COLO829 (cell line): ENCODE measurements around the gene CASP2.
"Not testable (repeated sequence)": the region's sequence is repeated elsewhere in the genome, so short reads cannot be mapped to it uniquely, and the experiment has no call there.

Experiments
- DNase-seq: peaks from one replicate; pipeline ENCODE4 v3.0.0; 2012; ENCODE audit warnings: low spot score

CASP2 gene

DNA sequence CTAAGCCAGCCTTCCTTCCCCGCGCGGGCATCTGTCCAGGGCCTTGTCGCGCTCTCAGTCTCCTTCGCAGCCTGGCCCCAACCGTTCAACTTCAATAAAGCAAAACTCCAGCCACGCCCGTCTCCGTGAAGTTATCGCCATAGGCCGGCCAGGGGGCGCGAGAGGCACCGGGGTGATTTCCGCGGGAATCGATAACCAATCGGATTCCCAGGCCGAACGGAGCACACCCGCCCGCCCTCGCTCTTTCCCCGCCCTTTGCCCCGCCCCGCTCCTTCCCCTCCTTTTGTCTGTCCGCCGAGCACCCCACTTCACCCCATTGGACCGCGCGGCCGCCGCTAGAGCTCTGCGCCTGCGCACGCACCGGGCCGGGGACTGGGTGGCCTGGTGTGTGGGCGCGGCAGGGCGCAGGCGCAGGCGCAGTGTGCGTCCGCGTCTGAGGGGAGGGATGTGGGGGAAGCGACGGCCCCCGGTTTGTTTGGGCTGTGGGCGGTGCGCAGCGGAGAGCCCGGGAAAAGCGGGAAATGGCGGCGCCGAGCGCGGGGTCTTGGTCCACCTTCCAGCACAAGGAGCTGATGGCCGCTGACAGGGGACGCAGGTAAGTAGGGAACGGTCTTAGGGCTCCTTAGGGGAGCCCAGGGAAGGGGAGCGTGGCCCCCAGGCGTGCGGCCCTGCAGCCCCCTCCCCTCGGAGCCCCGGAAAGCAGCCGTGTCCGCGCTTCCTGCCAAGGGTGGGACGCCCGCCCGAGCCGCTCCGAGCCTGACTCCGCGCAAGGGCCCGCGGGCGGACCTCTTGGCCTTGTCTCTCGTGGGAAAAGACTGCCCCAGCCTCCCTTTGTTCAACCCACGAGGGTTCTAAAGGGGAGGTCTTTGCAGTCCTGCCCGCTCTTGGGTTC, at the start of gene CASP2:
Gene CASP2, plus strand, starts transcription at position 417 of the 892 bp plus-strand sequence. Its CDS starts 105 bp downstream, at position 522.
- peak; percentile 100 for DNase-seq

DNA sequence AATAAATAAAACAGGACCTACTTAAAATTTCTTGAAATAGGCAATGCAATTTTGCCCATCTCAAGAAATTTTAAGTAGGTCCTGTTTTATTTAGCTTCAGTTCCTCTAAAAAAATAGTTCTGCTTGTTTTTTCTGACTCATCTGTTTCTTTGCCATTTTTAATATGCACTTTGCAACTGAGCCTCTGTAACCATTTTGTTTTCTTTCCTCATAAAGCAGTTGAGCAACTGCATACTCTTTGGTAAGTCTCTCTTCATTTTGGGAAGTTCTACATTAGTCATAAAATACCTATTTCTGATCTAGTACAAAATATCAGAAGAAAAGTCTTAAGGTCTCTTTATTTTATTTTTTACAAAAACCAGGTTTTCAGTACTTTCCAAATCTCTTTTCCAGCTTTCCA, 48.3 kb upstream of the CASP2 start:
- no peak for DNase-seq

DNA sequence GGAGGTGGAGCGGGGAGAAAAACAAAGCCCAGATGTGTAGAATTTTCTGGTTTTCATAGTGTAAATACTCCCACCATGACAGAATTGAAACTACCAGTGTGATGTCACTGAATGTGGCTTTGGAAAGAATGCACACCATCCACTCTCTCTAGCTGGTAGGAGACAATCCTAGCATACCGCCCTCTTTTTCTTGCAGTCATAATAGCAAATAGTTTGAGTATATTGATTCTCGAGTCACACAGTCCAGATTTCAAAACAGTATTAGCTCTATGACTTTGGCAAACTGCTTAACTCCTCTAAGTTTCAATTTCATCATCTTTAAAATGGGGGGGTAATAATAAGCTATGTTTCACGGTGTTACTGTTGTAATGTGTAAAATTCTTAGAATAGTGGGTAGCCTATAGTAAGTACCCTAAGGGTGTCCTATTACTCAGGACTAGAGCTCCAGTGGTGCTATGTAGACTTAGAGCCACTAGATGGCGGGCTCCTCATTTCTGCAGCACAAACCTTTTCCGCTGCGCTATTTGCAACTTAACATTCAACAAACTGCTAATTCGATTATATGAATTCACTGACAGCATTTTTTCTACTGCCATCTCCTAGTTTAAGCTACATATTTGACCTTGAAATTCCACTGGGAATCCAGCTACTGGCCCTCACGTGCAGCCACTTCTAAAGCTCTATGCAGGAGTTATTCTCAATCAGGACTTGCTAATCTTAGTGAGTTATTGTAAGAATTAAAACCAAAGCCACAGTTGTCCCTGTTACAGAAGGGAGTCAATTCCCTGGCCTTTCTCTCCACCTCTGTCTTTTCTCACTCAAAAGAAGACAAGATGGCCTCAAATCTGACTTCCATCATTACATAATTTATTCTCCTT, 47.6 kb upstream of the CASP2 start:
- DNase-seq, result peak; percentile 85

DNA sequence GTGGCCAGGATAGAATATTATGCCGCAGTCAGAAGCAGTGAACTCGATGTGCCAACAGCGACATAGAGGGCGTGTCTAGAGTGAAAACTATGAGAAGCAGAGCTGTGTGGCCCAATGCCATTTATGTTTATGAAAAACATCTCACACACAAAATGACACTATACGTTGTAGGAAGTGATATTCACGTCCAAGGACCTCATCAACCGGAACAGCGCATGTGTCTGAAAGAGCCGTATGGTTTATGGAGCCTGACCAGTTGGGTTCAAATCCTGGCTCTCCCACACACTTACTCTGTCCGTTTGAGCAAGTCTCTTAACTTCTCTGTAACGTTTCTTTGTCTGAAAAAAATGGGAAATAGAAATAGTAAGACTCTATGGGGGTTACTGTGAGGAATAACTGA, 45.8 kb upstream of the CASP2 start:
- DNase-seq, result no peak

DNA sequence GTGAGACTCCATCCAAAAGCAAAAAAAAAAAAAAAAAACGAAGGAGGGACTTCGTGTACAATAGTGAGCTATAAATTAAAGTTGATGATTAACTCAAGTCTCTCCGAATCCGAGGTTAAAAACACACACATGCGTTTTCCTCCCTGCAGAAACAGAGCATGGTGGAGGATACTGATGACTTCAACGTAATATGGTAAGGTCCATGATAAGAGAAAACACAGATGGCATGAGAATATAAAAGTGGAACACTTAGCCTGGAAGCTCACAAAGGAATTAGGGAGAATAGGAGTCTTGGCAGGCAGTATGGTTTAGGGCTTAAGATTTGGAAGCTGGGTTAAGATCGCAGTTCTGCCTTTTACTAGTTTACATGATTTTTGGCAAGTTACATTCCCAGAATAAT, 45.0 kb upstream of the CASP2 start:
- DNase-seq, result no peak

DNA sequence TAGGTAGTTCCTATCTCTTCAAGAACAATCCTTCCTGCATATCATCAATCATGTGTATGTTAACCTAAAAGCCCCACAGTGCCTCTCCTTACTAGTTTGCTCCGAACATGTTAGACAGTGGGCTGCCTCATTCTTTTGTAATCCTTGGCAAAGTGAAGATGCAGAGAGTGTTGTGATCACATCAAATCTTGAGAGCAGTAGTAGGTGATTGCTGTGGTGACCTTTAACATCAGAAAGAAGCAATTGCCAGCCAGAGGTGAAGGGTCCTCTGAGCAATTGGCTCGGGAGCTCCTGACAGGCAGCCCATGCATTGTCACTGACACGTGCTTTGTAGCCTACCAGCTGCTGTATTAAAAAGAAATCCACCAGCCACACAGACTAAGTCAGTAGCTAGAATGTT, 44.5 kb upstream of the CASP2 start:
- DNase-seq, result no peak

DNA sequence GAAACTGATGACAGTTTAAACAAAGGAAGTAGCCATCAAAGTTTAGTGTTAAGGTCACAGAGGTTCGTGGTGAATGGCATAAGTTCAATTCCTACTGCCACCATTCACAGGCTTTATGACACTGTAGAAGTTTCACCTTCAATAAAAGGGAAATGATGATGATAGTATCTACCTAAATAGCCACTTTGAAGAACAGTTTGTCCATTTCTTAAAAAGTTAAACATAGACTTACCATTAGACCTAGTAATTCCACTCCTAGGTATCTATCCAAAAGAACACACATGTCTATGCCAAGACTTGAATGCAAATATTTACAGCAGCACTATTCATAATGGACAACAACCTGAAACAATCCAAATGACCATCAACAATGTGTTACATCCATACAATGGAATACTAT, 43.8 kb upstream of the CASP2 start:
- DNase-seq, result no peak

DNA sequence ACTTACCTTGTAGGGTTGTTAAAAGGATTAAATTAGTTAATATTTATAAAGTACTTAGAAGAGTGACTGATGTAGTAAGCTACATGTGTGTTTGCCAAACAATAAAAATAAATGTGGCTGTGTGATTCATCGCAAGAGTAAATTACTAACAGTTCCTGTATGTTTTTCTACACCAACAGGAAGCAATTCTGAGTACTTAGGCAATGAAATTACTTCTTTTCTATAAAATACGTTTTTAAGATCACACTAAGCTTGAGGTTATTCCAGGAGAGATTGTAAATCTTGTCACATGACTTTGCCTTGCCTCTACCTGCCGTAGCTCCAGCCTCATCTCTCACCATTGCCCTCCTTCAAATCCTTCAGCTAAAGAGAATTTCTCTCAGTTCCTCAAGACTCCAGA, 43.0 kb upstream of the CASP2 start:
- DNase-seq, result no peak

DNA sequence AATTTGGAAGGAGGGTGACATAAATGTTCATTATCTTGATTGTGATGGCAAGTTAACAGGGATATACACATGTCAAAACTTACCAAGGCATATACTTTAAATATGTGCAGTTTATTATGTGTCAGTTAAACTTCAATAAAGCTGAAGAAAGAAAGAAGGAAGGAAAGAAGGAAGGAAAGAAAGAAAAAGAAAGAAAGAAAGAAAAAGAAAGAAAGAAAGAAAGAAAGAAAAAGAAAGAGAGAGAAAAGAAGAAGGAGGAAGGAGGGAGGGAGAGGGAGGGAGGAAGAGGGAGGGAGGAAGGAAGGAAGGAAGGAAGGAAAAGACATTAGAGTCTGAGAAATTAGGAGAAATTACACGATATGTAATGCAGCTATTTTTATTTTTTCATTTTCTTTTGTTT, 40.8 kb upstream of the CASP2 start:
- no peak for DNase-seq

DNA sequence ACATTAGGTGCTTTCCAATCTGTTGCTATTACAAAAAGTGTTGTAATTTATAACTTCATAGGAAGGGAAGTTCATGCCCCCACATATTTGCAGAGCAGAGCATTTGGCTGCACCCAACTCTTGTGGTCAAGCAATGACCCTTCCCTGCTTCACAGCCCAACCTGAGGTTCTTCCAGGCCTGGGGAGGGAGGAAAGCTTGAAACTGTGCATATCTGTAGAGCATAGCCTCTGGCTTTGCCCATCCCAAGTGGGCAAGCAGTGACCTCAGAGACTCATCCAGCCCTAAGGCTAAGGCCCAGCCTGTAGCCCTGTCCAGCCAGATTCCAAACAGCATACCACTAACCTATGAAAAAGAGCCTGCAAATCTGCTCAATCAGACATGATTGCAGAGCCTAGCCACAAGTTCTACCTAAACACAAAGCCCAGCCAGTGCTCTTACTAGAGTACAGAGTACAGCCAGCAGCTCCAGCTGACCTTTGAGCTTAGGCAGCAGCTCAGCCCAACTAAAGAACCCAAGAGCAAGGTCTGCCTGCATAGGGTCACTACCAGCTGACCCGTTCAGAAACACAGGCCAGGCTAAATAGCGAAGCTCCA, 39.3 kb upstream of the CASP2 start:
- DNase-seq, result no peak

DNA sequence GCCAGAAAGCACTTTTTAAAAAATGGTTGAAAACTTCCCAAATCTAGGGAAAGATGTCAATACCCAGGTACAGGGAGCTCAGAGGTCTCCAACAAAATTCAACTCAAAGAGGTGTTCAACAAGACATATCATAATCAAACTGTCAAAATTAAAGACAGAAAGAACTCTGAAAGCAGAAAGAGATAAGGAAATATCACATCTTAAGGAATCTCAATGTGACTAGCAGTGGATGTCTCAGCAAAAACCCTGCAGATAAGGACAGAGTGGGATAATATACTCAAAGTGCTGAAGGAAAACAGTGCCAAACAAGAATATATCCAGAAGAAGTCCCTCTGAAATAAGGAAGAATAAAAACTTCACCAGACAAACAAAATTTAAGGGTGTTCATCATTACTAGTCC, 38.0 kb upstream of the CASP2 start:
- DNase-seq, result no peak

DNA sequence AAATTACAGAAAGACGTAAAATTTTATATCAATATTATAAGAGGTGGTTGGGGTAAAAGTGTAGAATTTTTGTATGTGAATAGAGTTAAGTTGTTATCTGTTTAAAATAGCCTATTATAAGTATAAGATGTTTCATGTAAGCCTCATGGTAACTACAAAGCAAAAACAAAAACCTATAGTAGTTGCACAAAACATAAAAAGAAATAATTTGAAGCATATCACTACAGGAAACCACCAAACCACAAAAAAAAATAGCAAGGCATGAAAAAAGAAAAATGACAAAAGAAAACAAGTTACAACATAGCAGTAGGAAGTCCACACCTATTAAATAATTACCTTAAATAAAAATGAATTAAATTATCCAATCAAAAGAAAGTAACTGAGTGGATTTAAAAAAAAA, 37.3 kb upstream of the CASP2 start:
- no peak for DNase-seq

DNA sequence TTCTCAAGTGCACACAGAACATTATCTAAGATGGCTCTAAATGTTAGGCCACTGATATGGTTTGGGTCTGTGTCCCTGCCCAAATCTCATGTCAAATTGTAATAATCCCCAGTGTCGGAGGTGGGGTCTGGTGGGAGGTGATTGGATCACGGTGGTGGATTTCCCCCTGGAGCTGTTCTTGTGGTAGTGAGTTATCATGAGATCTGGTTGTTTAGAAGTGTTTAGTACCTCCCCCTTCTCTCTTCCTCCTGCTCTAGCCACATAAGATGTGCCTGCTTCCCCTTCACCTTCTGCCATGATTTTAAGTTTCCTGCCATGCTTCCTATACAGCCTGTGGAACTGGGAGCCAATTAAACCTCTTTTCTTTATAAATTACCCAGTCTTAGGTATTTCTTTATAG, 36.1 kb upstream of the CASP2 start:
- DNase-seq, result no peak

DNA sequence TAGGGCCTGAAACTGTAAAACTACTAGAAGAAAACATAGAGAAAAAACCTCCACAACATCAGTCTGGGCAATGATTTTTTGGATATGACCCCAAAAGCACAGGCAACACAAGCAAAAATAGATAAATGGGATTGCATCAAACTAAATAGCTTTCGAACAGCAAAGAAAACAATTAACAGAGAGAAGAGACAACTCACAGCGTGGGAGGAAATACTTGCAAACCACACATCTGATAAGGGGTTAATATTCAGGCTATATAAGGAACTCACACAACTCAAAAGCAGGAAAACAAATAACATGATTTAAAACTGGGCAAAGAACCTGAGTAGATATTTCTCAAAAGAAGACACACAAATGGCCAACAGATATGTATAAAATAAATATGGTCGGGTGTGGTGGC, 32.6 kb upstream of the CASP2 start:
- peak; percentile 69 for DNase-seq

DNA sequence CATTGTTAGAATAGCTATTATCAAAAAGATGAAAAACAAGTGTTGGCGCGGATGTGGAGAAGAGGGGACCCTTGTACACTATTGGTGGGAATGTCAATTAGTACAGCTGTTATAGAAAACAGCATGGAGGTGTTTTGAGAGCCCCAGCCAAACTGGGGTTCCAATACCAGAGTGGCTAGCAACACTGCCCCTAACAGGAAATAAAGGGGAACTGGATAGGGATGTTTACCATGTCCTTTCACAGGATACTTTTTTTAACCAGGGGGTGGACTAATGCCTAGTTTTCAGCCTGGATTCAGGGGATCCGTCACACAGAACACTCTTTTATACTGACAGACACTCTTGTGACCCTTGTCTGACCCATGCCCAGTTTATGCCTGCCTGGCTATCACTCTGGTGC, 31.8 kb upstream of the CASP2 start:
- no peak for DNase-seq

DNA sequence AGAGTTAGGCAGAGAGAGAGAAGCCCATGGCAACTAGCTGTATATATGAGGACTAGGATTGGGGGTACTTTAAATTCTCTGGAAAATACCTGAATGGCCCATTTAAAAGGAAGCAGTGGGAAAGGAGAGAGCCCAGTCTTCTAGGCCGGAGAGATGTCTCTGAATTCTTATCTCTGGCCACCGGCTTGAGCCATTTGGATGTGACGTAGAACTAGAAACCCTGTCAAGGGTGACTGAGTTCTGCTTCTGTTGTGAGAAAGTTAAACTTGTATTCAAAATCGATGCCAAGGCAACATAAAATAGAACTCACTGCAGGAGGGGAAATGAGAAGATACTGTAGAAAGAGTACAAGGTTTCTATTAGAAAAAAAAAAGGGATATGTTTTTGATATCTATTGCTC, 31.2 kb upstream of the CASP2 start:
- no peak for DNase-seq

DNA sequence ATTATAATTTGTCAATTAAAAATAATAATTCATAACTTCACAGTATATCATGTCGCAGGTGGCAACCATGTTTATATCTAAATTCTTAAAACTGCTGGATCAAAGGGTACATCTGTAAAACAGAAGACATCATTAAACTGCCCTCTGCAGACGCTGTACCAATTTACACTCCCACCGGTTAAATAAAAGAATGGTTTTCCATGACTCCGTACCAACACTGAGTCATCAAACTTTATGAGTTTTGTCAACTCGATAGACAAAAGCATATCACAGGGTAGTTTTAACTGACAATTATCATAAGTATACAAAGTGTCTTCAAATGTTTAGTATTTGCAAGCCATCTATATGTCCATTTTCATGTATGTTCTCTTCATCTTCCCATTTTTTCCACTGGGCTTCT, 30.6 kb upstream of the CASP2 start:
- DNase-seq, result peak; percentile 51

DNA sequence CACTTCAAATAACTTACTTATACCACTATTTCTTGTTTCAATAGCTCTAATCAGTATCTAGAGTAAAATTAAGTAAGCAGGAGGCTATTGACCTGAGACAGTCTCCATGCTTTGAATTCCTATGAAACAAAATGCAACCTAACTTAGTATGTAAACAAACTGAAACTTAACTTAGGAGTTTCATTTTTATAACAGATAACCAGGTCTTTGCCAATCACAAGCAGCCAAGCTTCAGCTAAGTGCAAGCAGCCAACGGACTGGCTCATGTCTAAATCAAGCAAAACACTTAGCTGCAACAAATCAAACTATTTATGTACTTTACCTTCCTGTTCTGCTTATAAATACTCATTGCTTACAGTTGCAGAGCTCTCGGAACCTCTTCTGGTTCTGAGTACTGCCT, 29.3 kb upstream of the CASP2 start:
- DNase-seq, result no peak

DNA sequence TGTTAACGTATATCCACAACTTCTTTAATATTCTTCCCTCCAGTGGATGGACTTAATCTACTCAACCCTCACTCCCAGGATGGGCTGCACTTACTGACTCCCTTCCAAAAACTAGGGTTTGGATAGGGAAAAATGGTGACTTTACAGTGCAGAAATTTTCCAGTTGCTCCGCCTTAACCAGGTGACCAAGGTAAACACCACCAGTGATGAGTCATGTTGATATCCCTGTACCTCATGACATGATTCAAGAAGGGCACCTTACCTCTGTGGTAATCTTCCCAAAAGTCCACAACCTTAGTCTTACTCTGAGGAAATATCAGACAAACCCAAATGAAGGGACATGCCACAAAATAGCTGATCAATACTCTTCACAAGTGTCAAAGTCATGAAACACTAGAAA, 28.4 kb upstream of the CASP2 start:
- DNase-seq, result no peak

DNA sequence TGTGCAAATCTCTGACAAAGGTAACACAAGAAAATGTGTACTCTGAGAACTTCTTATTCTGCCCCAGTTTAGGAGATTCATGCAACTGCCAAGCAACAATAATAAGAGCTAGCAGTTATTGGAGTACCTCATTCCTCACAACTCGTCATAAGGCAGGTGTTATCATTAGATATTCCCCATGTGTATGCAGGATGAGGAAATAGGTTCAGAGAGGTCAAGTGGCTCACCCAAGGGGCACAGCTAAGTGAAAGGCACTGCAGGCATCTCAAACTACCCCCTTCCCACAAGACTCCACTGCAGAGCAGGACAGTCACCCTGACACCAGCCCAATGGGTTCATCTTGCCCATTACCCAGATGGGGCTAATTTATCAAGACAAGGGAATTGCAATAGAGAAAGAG, 26.2 kb upstream of the CASP2 start:
- no peak for DNase-seq

DNA sequence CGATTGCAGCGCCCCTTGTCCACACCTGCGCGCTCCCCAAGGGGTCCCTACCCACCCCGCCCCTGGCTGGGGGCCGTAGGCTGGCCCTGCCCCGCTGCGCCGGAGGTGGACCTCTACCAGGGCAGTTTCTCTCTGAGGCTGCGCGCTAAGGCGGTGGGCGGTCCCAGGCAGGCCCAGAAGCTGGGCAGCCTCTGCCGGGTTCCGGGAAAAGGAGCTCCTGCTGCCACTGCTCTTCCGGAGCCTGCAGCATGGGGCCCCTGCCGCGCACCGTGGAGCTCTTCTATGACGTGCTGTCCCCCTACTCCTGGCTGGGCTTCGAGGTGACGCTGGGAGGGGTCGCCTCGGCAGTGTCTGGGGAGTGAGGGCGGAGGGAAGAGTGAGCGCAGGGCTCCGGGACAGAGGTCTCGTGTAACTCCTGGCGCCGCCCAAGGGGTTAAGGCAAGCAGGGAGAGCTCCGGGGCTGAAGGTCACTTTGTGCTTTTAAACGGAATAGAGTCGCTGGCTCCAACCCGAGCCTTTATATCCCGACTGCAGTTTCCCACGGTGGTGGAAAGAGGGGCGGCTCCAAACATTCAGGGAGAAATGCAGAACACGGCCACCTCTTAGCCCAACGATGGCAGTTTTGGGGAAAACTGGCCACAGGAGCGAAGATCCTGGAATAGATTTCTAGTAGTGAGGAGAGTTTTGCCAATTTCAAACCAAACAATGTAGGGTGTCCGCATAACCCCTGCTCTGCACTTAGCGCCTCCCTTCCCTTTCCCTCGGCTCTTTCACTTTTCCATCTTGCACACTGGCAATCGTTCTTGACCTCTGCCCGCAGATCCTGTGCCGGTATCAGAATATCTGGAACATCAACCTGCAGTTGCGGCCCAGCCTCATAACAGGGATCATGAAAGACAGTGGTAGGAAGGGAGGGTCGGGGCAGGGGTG, 24.6 kb upstream of the CASP2 start, which contains the start of gene GSTK1:
Gene GSTK1, plus strand, starts transcription at position 176 of the 930 bp plus-strand sequence. Its CDS starts 73 bp downstream, at position 249.
- DNase-seq, result peak; percentile 92

DNA sequence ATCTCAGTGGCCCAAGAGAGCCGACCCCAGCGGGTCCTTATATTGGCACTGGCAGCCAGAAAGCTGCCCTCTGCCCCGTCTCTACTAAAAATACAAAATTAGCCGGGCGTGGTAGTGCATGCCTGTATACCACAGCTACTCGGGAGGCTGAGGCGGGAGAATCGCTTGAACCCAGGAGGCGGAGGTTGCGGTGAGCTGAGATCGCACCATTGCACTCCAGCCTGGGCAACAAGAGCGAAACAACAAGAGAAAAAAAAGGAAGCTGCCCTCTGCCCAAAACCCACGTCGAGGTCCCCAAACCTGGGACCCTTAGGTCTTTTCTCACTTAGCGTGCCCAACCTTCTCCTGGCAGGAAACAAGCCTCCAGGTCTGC, 24.0 kb upstream of the CASP2 start:
- not testable (repeated sequence) for DNase-seq
